Measurements from ENCODE around the gene ACAD11. TPM values are rescaled to one million over a fixed set of nuclear protein-coding genes. Genes with fewer than 3 reads are reported as not detected.
"Not testable (repeated sequence)": the region's sequence is repeated elsewhere in the genome, so short reads cannot be mapped to it uniquely, and the experiment has no call there.

The ACAD11 gene
- total RNA-seq, 1 donor from 2014 or later: 26.5 TPM

GRCh38 chr3:132643366-132643765 is 16.2 kb downstream of the ACAD11 start:
- DNase-seq (ENCODE audit: extremely low spot score in 2 of 2): no peak
- peaks cover 0 to 4% of the 10 kb centered on the region in 2 donors for H3K36me3 ChIP-seq
- no peak overlapping the region for H3K27ac ChIP-seq
- no peak overlapping the region for H3K4me3 ChIP-seq
- H3K27me3 ChIP-seq: no peaks in the 10 kb centered on the region
- no peak for TF ChIP-seq POLR2A (IDR thresholded peaks at IDR 0.05)
- TF ChIP-seq, protein P1, sequence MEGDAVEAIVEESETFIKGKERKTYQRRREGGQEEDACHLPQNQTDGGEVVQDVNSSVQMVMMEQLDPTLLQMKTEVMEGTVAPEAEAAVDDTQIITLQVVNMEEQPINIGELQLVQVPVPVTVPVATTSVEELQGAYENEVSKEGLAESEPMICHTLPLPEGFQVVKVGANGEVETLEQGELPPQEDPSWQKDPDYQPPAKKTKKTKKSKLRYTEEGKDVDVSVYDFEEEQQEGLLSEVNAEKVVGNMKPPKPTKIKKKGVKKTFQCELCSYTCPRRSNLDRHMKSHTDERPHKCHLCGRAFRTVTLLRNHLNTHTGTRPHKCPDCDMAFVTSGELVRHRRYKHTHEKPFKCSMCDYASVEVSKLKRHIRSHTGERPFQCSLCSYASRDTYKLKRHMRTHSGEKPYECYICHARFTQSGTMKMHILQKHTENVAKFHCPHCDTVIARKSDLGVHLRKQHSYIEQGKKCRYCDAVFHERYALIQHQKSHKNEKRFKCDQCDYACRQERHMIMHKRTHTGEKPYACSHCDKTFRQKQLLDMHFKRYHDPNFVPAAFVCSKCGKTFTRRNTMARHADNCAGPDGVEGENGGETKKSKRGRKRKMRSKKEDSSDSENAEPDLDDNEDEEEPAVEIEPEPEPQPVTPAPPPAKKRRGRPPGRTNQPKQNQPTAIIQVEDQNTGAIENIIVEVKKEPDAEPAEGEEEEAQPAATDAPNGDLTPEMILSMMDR (IDR thresholded peaks at IDR 0.05): no peak
- TF ChIP-seq POLR2AphosphoS5 (IDR thresholded peaks at IDR 0.05; ENCODE audit: insufficient read depth in 1 of 2, low read depth in 1 of 2): no peak
- no peaks in the 10 kb centered on the region for H3K9me3 ChIP-seq
- no peaks in the 10 kb centered on the region for H3K4me1 ChIP-seq
- intact Hi-C loops (cut with DNase I): loop anchor here (5.0 kb wide), 1 partner anchor 106 kb away; no protein-coding TSS in a partner anchor

- H3K9me3 ChIP-seq: no peaks in the 10 kb centered on the region
- intact Hi-C loops (cut with DNase I): loop anchor here (5.0 kb wide), 1 partner anchor 105 kb away; no protein-coding TSS in a partner anchor
- H3K27ac ChIP-seq: no peak overlapping the region
- no peak overlapping the region for H3K4me3 ChIP-seq
- peaks cover 0 to 4% of the 10 kb centered on the region in 2 donors for H3K36me3 ChIP-seq
- no peaks in the 10 kb centered on the region for H3K27me3 ChIP-seq
- DNase-seq (ENCODE audit: extremely low spot score in 2 of 2): no peak
- no peak for TF ChIP-seq POLR2A (IDR thresholded peaks at IDR 0.05)
- TF ChIP-seq POLR2AphosphoS5 (IDR thresholded peaks at IDR 0.05; ENCODE audit: insufficient read depth in 1 of 2, low read depth in 1 of 2): no peak
- TF ChIP-seq, protein P1 (IDR thresholded peaks at IDR 0.05): no peak
- H3K4me1 ChIP-seq: peaks cover 3% of the 10 kb centered on the region
These were observed 17.1 kb downstream of the ACAD11 start for GRCh38 chr3:132642539-132642847.

GRCh38 chr3:132641837-132642538 is 17.6 kb downstream of the ACAD11 start:
- Histone ChIP-seq H3K27me3 (no peaks in the 10 kb centered on the region), H3K36me3 (peaks cover 0 to 6% of the 10 kb centered on the region in 2 donors), H3K27ac (no peak overlapping the region), H3K4me3 (no peak overlapping the region), H3K9me3 (no peaks in the 10 kb centered on the region), H3K4me1 (peaks cover 5% of the 10 kb centered on the region)
- TF ChIP-seq, protein P1 (IDR thresholded peaks at IDR 0.05): peak; percentile 73 to 78 (median 74)
- TF ChIP-seq POLR2AphosphoS5 (IDR thresholded peaks at IDR 0.05; ENCODE audit: insufficient read depth in 1 of 2, low read depth in 1 of 2) (peak in 1 of 2 donors; percentile 21), POLR2A (IDR thresholded peaks at IDR 0.05) (no peak)
- no peak for DNase-seq (ENCODE audit: extremely low spot score in 2 of 2)
- intact Hi-C loops (cut with DNase I): loop anchor here (5.0 kb wide), 1 partner anchor 105 kb away; no protein-coding TSS in a partner anchor

DNA sequence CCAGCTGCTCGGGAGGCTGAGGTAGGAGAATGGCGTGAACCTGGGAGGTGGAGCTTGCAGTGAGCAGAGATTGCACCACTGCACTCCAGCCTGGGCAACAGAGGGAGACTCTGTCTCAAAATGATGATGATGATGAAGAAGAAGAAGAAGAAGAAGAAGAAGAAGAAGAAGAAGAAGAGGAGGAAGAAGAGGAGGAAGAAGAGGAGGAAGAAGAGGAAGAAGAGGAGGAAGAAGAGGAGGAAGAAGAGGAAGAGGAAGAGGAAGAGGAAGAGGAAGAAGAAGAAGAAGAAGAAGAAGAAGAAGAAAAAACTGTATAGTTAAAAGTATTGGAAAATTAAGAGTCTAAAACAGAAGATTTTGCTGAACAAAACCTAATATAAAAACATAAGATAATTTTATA is 18.2 kb downstream of the ACAD11 start:
- not testable (repeated sequence) for H3K4me3 ChIP-seq; H3K4me1 ChIP-seq; DNase-seq (ENCODE audit: extremely low spot score in 2 of 2); H3K9me3 ChIP-seq; H3K27me3 ChIP-seq; H3K27ac ChIP-seq
- intact Hi-C loops (cut with DNase I): loop anchor here (5.0 kb wide), 1 partner anchor 104 kb away; no protein-coding TSS in a partner anchor
- peaks cover 0 to 12% of the 10 kb centered on the region in 2 donors for H3K36me3 ChIP-seq

GRCh38 chr3:132638706-132639105 is 20.9 kb downstream of the ACAD11 start:
- H3K9me3 ChIP-seq: no peaks in the 10 kb centered on the region
- TF ChIP-seq, protein P1 (IDR thresholded peaks at IDR 0.05): no peak
- TF ChIP-seq POLR2AphosphoS5 (IDR thresholded peaks at IDR 0.05; ENCODE audit: insufficient read depth in 1 of 2, low read depth in 1 of 2): no peak
- no peak for TF ChIP-seq POLR2A (IDR thresholded peaks at IDR 0.05)
- H3K4me3 ChIP-seq: no peak overlapping the region
- intact Hi-C loops (cut with DNase I): no loop called here
- DNase-seq (ENCODE audit: extremely low spot score in 2 of 2): no peak
- H3K4me1 ChIP-seq: peaks cover 5% of the 10 kb centered on the region
- H3K36me3 ChIP-seq: peaks cover 0 to 17% of the 10 kb centered on the region in 2 donors
- H3K27me3 ChIP-seq: no peaks in the 10 kb centered on the region
- no peak overlapping the region for H3K27ac ChIP-seq
